Measurements from ENCODE around the gene RPL12. TPM values are rescaled to one million over a fixed set of nuclear protein-coding genes. Genes with fewer than 3 reads are reported as not detected.

RPL12 gene
- total and polyA plus RNA-seq, 2 of the 13 experiments (the other 11 are each of a cell fraction or from before 2014, with no cell fraction given) = 1,551 to 2,590 TPM

DNA sequence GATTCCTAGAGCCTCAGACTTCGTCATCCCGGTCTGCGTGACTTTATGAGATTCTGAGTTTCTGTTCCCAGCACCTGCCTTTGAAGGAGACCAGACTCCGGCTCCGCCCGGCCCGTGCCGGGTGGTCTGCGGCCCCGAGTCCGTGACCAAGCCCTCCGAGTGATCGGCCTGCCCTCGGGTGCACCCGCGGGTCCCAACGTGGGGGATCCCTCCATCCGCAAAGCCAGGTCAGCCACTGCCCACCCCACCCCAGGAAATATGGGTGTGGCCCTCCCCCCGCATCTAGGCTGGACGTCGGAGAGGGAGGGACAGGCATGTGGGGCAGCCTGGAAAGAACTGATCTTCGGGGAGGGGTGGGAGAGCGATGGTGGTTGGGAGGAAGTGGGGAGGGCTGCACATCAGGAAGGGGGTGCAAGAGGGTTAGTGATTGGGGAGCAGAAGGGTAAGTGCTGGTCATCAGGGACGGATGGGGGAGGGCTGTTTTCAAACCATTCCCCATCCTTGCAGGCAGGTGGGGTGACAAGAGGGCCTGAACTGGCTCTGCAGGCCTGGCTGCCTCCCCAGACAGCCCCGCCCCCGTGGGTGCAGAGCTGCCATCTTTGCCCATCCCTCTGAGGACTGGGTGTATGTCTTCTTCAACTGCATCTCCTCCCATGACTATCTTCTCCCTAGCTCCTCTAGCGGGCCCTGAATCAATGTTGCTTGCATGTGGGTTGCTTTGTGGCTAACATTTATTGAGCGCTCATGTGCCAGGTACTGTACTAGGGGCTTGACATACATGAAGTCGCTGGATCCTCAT lies 851 bp upstream of the RPL12 start (continued):
- TF ChIP-seq, protein P1, sequence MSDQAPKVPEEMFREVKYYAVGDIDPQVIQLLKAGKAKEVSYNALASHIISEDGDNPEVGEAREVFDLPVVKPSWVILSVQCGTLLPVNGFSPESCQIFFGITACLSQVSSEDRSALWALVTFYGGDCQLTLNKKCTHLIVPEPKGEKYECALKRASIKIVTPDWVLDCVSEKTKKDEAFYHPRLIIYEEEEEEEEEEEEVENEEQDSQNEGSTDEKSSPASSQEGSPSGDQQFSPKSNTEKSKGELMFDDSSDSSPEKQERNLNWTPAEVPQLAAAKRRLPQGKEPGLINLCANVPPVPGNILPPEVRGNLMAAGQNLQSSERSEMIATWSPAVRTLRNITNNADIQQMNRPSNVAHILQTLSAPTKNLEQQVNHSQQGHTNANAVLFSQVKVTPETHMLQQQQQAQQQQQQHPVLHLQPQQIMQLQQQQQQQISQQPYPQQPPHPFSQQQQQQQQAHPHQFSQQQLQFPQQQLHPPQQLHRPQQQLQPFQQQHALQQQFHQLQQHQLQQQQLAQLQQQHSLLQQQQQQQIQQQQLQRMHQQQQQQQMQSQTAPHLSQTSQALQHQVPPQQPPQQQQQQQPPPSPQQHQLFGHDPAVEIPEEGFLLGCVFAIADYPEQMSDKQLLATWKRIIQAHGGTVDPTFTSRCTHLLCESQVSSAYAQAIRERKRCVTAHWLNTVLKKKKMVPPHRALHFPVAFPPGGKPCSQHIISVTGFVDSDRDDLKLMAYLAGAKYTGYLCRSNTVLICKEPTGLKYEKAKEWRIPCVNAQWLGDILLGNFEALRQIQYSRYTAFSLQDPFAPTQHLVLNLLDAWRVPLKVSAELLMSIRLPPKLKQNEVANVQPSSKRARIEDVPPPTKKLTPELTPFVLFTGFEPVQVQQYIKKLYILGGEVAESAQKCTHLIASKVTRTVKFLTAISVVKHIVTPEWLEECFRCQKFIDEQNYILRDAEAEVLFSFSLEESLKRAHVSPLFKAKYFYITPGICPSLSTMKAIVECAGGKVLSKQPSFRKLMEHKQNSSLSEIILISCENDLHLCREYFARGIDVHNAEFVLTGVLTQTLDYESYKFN (CRISPR knock-in tag; conservative IDR thresholded peaks at IDR 0.05) = no peak
- TF ChIP-seq, protein P2, sequence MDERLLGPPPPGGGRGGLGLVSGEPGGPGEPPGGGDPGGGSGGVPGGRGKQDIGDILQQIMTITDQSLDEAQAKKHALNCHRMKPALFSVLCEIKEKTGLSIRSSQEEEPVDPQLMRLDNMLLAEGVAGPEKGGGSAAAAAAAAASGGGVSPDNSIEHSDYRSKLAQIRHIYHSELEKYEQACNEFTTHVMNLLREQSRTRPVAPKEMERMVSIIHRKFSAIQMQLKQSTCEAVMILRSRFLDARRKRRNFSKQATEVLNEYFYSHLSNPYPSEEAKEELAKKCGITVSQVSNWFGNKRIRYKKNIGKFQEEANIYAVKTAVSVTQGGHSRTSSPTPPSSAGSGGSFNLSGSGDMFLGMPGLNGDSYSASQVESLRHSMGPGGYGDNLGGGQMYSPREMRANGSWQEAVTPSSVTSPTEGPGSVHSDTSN (CRISPR knock-in tag; IDR thresholded peaks at IDR 0.05) = no peak
- TF ChIP-seq FOXK2 (IDR thresholded peaks at IDR 0.05) (no peak), ZNF883 (CRISPR knock-in tag; IDR thresholded peaks at IDR 0.05; ENCODE audit: not compliant biosample characterization) (peak; percentile 19), ZNF761 (CRISPR knock-in tag; conservative IDR thresholded peaks at IDR 0.05) (0 out of 2 replicates have a peak, but pooled peaks have one; percentile 10), CC2D1A (CRISPR knock-in tag; IDR thresholded peaks at IDR 0.05) (no peak), ZBTB2 (CRISPR knock-in tag; IDR thresholded peaks at IDR 0.05; ENCODE audit: low read depth) (no peak), ZNF3 (CRISPR knock-in tag; IDR thresholded peaks at IDR 0.05) (peak; percentile 96), HOXA9 (CRISPR knock-in tag; IDR thresholded peaks at IDR 0.05; ENCODE audit: borderline replicate concordance) (0 out of 2 replicates have a peak, but pooled peaks have one; percentile 2), ZNF737 (CRISPR knock-in tag; IDR thresholded peaks at IDR 0.05; ENCODE audit: borderline replicate concordance) (no peak), NFIB (CRISPR knock-in tag; IDR thresholded peaks at IDR 0.05; ENCODE audit: borderline replicate concordance) (no peak), ZNF414 (CRISPR knock-in tag; IDR thresholded peaks at IDR 0.05) (no peak), MTA1 (CRISPR knock-in tag; IDR thresholded peaks at IDR 0.05; ENCODE audit: borderline replicate concordance) (no peak), MBD4 (IDR thresholded peaks at IDR 0.05; ENCODE audit: borderline replicate concordance, low read length) (no peak), THAP11 (CRISPR knock-in tag; IDR thresholded peaks at IDR 0.05) (peak; percentile 42; the same call in 1 of the 2 replicates), ZBTB38 (CRISPR knock-in tag; IDR thresholded peaks at IDR 0.05) (no peak)
- TF ChIP-seq, protein P3, sequence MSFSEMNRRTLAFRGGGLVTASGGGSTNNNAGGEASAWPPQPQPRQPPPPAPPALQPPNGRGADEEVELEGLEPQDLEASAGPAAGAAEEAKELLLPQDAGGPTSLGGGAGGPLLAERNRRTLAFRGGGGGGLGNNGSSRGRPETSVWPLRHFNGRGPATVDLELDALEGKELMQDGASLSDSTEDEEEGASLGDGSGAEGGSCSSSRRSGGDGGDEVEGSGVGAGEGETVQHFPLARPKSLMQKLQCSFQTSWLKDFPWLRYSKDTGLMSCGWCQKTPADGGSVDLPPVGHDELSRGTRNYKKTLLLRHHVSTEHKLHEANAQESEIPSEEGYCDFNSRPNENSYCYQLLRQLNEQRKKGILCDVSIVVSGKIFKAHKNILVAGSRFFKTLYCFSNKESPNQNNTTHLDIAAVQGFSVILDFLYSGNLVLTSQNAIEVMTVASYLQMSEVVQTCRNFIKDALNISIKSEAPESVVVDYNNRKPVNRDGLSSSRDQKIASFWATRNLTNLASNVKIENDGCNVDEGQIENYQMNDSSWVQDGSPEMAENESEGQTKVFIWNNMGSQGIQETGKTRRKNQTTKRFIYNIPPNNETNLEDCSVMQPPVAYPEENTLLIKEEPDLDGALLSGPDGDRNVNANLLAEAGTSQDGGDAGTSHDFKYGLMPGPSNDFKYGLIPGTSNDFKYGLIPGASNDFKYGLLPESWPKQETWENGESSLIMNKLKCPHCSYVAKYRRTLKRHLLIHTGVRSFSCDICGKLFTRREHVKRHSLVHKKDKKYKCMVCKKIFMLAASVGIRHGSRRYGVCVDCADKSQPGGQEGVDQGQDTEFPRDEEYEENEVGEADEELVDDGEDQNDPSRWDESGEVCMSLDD (CRISPR knock-in tag; IDR thresholded peaks at IDR 0.05; ENCODE audit: borderline replicate concordance) = no peak

Measured in HepG2 (cell line).